ENCODE data around the gene ATG2B. TPM values are rescaled to one million over a fixed set of nuclear protein-coding genes. Genes with fewer than 3 reads are reported as not detected.

ATG2B gene
- total RNA-seq, 2 donors from 2014 or later: 24.5 to 43.3 TPM

GRCh38 chr14:96257900-96258299 is 105.2 kb downstream of the ATG2B start:
- Histone ChIP-seq H3K4me1 (replicated peaks) (no peaks in the 10 kb centered on the region), H3K9me3 (no peaks in the 10 kb centered on the region), H3K4me3 (no peak overlapping the region), H3K27ac (no peak overlapping the region), H3K27me3 (replicated peaks; ENCODE audit: insufficient read depth) (peaks cover 2% of the 10 kb centered on the region), H3K36me3 (no peaks in the 10 kb centered on the region)
- no peak for TF ChIP-seq POLR2A (IDR thresholded peaks at IDR 0.05)
- TF ChIP-seq CTCF (IDR thresholded peaks at IDR 0.05): no peak
- TF ChIP-seq POLR2AphosphoS5 (IDR thresholded peaks at IDR 0.05): no peak
- intact Hi-C loops (cut with DNase I): no loop called here
- DNase-seq (ENCODE audit: low spot score): no peak

GRCh38 chr14:96257056-96257455 is 106.1 kb downstream of the ATG2B start:
- no peak for TF ChIP-seq POLR2AphosphoS5 (IDR thresholded peaks at IDR 0.05)
- no peak for TF ChIP-seq POLR2A (IDR thresholded peaks at IDR 0.05)
- TF ChIP-seq CTCF (IDR thresholded peaks at IDR 0.05): no peak
- H3K27me3 ChIP-seq (replicated peaks; ENCODE audit: insufficient read depth): no peaks in the 10 kb centered on the region
- H3K9me3 ChIP-seq: no peaks in the 10 kb centered on the region
- H3K4me1 ChIP-seq (replicated peaks): no peaks in the 10 kb centered on the region
- intact Hi-C loops (cut with DNase I): no loop called here
- no peaks in the 10 kb centered on the region for H3K36me3 ChIP-seq
- DNase-seq (ENCODE audit: low spot score): no peak
- no peak overlapping the region for H3K27ac ChIP-seq
- no peak overlapping the region for H3K4me3 ChIP-seq
- 78% methylated on average over 8 of the region's 8 CpGs for WGBS

GRCh38 chr14:96256407-96256806 is 106.7 kb downstream of the ATG2B start:
- Histone ChIP-seq H3K27ac (no peak overlapping the region), H3K4me1 (replicated peaks) (no peaks in the 10 kb centered on the region), H3K9me3 (no peaks in the 10 kb centered on the region), H3K27me3 (replicated peaks; ENCODE audit: insufficient read depth) (no peaks in the 10 kb centered on the region), H3K36me3 (no peaks in the 10 kb centered on the region), H3K4me3 (no peak overlapping the region)
- intact Hi-C loops (cut with DNase I): no loop called here
- WGBS: 25% methylated on average over 4 of the region's 4 CpGs
- no peak for DNase-seq (ENCODE audit: low spot score)
- TF ChIP-seq POLR2A (IDR thresholded peaks at IDR 0.05): no peak
- no peak for TF ChIP-seq CTCF (IDR thresholded peaks at IDR 0.05)
- no peak for TF ChIP-seq POLR2AphosphoS5 (IDR thresholded peaks at IDR 0.05)

GRCh38 chr14:96255501-96256366 is 107.4 kb downstream of the ATG2B start, which contains the start of gene BDKRB1:
TSS of gene BDKRB1 (plus strand) at chr14:96256210. CDS start at chr14:96263683, 7,473 bp downstream.
- intact Hi-C loops (cut with DNase I): no loop called here
- DNase-seq (ENCODE audit: low spot score): no peak
- Histone ChIP-seq H3K27ac (no peak within 1 kb of the TSS), H3K4me1 (replicated peaks) (no peaks in the 10 kb centered on the region), H3K27me3 (replicated peaks; ENCODE audit: insufficient read depth) (no peaks in the 10 kb centered on the region), H3K9me3 (no peaks in the 10 kb centered on the region), H3K36me3 (no peaks in the 10 kb centered on the region), H3K4me3 (no peak within 1 kb of the TSS)
- 49% methylated on average over 12 of the region's 12 CpGs for WGBS
- TF ChIP-seq CTCF (IDR thresholded peaks at IDR 0.05) (no peak), POLR2AphosphoS5 (IDR thresholded peaks at IDR 0.05) (no peak), POLR2A (IDR thresholded peaks at IDR 0.05) (no peak)

GRCh38 chr14:96254687-96255086 is 108.5 kb downstream of the ATG2B start:
- intact Hi-C loops (cut with DNase I): no loop called here
- Histone ChIP-seq H3K4me3 (no peak overlapping the region), H3K36me3 (no peaks in the 10 kb centered on the region), H3K9me3 (no peaks in the 10 kb centered on the region), H3K27ac (no peak overlapping the region), H3K4me1 (replicated peaks) (no peaks in the 10 kb centered on the region), H3K27me3 (replicated peaks; ENCODE audit: insufficient read depth) (no peaks in the 10 kb centered on the region)
- WGBS: 79% methylated on average over 11 of the region's 11 CpGs
- no peak for TF ChIP-seq POLR2A (IDR thresholded peaks at IDR 0.05)
- no peak for TF ChIP-seq CTCF (IDR thresholded peaks at IDR 0.05)
- TF ChIP-seq POLR2AphosphoS5 (IDR thresholded peaks at IDR 0.05): no peak
- DNase-seq (ENCODE audit: low spot score): no peak

All from prostate gland (tissue), 2 donors.